HK-2 (cell line): ENCODE data around the gene MCCD1.

ENCODE experiments used
- DNase-seq: peaks from one replicate; pipeline ENCODE4 v3.0.0-alpha.2; 2018; ENCODE audit not compliant: unreplicated experiment

MCCD1 gene

GRCh38 chr6:31572041-31572911 is 43.5 kb downstream of the MCCD1 start, which contains the start of gene LTA:
TSS of gene LTA (plus strand) at chr6:31572289. CDS start at chr6:31572743, 454 bp downstream.
- no peak for DNase-seq

- no peak for DNase-seq
Measured at GRCh38 chr6:31573239-31574105, 44.7 kb downstream of the MCCD1 start.

GRCh38 chr6:31574106-31575061 is 45.6 kb downstream of the MCCD1 start:
- no peak for DNase-seq

GRCh38 chr6:31575335-31575901 is 46.7 kb downstream of the MCCD1 start, which contains the start of gene TNF:
TSS of gene TNF (plus strand) at chr6:31575565. CDS start at chr6:31575742, 177 bp downstream.
- no peak for DNase-seq

- DNase-seq: no peak
Measured at GRCh38 chr6:31575952-31576685, 47.4 kb downstream of the MCCD1 start.

GRCh38 chr6:31576897-31577578 is 48.3 kb downstream of the MCCD1 start:
- DNase-seq: no peak

- DNase-seq: no peak
Measured at GRCh38 chr6:31577579-31577966, 48.8 kb downstream of the MCCD1 start.

GRCh38 chr6:31578184-31579118 is 49.7 kb downstream of the MCCD1 start:
- DNase-seq: peak; percentile 73

GRCh38 chr6:31579119-31579505 is 50.4 kb downstream of the MCCD1 start:
- no peak for DNase-seq
